OCI-LY3 (cell line): Measurements from ENCODE around the gene PLA2G4E.

ENCODE experiments used
- EZH2phosphoT487 ChIP-seq: fragments of 200-600 bp; shearing (Covaris generic); IDR thresholded peaks from 2 replicates; pipeline ENCODE4 v1.6.1; 2018; ENCODE audit warnings: antibody characterized with exemption, mixed run types, low read depth
- TF ChIP-seq, protein P1 (sequence below): fragments of 200-600, 300-600 bp; sonication (generic); IDR thresholded peaks from 2 replicates; pipeline ENCODE4 v1.5.1; 2014; ENCODE audit warnings: antibody characterized with exemption, low read length, low read depth

DNA sequence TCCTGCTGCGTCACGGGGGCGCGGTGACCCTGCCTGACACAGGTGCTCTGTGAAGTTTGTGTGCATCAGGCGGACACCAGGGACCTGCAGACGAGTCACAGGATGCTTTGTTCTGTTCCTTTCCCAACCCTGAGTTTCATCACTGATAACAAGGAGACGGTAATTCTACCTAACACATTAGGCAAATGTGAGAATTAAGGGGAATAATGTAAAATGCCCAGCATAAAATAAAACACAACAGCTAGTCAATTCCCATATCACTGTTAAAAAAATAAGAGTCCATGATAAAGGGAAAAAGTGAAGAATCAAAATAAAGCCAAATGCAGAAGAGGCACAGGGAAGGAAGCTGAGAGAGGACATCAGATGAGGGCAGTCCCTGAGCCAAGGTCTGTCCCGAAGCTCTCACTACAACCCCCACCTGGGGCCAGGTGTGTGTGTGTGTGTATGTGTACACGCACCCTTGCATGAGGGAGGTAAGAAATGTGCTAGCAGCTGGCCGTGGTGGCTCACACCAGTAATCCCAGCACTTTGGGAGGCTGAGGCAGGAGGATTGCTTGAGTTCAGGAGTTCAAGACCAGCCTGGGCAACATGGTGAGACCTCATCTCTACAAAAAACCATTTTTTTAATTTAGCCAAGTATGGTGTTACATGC lies 46.0 kb upstream of the PLA2G4E start:
- TF ChIP-seq, protein P1, sequence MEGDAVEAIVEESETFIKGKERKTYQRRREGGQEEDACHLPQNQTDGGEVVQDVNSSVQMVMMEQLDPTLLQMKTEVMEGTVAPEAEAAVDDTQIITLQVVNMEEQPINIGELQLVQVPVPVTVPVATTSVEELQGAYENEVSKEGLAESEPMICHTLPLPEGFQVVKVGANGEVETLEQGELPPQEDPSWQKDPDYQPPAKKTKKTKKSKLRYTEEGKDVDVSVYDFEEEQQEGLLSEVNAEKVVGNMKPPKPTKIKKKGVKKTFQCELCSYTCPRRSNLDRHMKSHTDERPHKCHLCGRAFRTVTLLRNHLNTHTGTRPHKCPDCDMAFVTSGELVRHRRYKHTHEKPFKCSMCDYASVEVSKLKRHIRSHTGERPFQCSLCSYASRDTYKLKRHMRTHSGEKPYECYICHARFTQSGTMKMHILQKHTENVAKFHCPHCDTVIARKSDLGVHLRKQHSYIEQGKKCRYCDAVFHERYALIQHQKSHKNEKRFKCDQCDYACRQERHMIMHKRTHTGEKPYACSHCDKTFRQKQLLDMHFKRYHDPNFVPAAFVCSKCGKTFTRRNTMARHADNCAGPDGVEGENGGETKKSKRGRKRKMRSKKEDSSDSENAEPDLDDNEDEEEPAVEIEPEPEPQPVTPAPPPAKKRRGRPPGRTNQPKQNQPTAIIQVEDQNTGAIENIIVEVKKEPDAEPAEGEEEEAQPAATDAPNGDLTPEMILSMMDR, result no peak; the same call in 1 of the 2 replicates
- TF ChIP-seq EZH2phosphoT487, result no peak
